GM21528 (cell line): ENCODE results near the gene ITGA1.
A peak's percentile ranks its signal among the peaks of the same experiment; 100 is the strongest.
"Not testable (repeated sequence)": the region's sequence is repeated elsewhere in the genome, so short reads cannot be mapped to it uniquely, and the experiment has no call there.

ENCODE experiments used
- ATAC-seq: cut with Tn5 transposase; IDR thresholded peaks from one replicate; pipeline ENCODE4 v1.9.1; 2021; ENCODE audit warnings: mild to moderate bottlenecking, moderate library complexity; ENCODE audit not compliant: unreplicated experiment, low FRiP score

The ITGA1 gene

DNA sequence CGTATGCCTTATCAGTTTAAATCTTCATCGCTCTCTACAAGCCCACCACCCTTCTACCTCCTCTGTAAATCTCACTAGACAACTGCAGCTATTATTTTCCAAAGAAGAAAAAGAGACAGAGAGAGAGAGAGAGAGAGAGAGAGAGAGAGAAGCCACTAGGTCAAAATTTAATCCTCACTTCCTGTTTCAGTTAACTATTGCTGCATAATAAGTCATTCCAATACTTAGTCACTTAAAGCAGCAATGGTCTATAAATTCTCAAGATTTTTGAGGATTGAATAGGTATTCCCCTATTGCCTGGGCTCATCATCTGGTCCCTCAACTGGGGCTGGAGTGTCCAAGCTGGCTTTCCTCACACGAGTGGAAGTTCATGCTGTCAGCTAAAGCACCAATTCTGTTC is 68.8 kb downstream of the ITGA1 start:
- ATAC-seq, result peak; percentile 79

DNA sequence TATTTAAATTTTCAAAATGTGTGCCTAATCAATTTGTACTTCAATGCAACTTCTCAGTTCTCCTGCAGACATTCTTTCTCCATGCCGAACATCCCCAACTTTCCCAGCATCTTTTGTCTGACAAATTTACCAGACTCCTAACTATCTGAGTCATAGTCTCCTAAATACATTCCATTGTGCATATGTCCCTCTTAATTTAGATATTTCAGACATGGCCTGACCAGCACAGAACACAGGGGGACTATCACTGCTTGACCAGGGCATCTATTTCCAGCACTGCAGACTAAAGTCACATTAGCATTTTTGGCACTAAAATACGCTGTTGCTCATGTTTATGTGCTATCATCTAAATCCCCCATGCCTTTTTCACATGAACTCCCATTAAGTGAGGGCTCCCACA is 71.9 kb downstream of the ITGA1 start:
- ATAC-seq, result no peak

DNA sequence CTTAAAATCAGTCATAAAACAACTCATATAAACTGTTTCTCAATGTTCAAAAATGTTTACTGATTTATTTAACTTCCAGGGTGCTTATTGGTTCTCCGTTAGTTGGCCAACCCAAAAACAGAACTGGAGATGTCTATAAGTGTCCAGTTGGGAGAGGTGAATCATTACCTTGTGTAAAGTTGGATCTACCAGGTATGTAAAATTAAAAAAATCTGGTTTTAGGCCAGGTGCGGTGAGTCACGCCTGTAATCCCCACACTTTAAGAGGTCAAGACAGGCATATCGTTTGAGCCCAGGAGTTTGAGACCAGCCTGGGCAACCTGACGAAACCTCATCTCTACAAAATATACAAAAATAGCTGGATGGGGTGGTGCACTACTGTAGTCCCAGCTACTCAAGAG is 73.7 kb downstream of the ITGA1 start:
- no peak for ATAC-seq

DNA sequence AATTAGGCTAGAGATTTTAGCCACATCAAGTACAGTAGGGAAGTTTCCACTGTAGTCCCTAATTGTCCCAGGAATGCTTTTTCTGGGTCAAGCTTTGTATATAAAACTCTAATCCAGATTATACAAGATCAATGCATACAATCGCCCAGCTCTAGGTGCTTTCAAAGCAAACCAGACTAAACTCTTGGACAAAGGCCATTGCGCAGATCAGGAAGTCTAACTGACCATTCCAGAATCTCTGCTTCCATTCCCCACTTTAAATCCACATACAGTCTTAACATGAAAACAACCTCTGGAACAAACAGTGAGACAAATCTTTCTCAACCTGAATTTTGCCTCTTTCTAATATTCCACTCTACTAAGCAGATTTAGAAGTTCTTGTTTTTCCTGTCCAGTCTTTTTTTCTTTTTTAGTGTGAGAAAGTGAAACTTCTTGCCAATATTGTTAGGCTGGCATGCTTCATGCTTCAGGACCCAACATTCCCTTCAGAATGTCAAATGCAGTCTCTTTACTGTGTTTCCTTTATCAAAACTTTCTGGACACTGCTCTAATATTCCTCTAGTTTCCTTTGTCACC is 76.1 kb downstream of the ITGA1 start:
- ATAC-seq, result no peak

DNA sequence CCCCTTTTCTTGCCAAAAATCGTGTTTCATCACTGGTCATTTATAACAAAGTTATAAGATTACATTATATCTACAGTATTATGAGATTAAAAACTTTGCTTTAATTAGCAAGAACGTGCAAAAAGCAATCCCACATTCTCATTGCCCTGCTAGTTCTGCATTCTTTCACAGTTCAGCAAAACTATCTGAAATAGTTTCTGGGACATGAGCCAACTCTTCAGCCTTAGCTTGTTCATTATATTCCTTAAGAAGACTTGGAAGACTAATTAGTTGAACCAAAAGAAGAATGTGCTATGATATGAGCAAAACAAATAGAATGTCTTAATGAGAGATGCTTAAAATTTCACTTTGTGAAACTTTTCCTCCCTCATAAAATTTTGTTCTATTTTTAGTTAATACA is 76.7 kb downstream of the ITGA1 start:
- no peak for ATAC-seq

DNA sequence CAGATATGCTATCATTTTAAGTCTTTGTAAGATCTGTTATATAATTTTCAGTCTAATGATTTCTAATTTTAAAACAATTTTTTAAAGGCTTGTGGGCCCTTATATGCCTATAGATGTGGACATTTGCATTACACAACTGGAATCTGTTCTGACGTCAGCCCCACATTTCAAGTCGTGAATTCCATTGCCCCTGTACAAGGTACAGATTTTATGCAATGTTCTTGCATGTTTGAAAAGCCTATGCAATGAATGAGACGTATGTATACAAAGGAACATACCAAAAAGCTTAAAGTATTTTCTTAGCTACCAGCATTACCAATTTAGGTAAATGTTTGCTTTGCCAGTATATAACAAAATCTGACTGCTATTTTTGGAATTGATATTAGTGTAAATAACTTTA is 77.2 kb downstream of the ITGA1 start:
- ATAC-seq, result no peak

DNA sequence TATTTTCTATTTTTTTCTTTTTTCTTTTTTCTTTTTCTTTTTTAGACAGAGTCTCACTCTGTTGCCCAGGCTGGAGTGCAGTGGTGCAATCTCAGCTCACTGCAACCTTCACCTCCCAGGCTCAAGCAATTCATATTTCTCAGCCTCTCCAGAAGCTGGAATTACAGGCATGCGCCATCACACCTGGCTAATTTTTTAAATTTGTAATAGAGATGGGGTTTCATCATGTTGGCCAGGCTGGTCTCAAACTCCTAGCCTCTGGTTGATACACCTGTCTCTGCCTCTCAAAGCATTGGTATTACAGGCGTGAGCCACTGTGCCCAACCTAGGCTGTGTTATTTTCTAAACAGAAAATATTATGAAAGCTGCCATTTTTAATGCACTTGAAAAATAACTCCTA is 78.3 kb downstream of the ITGA1 start:
- not testable (repeated sequence) for ATAC-seq

DNA sequence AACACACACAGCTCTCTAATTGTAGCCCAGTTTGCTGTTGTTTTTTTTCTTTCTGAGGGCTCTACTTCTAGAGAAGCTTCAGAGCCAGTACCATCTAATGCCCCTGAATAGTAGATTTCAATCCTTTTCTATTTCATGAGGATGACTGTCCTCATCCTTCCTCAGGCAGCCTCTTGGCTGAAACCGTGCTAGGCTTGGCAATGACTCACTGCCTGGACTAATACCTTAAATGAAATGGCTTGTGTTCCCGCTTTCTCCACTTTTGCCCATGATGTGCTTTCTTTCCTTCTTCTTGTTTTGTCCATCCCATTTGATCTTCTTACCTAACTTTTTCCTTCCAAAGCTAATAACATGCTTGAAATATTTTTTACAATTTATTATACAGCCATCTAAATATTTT is 80.1 kb downstream of the ITGA1 start:
- no peak for ATAC-seq

DNA sequence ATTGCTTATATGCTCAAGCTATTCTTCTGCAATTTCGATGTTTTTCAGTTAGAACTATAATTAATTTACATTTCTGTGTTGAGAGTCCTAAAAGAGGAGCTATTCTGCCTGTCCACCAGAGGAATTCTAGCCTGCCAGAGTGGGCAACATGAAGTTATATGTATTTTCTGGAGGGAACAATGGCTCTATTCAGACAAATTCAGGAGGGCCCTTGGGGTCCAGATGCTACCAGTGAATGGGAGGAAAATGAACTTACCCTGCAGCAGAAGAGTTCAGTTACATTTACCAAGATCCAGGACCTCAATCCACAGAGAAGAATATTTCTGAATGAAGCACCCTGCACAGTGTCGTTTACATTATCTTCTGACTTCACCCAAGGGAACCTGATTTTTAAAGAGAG is 80.7 kb downstream of the ITGA1 start:
- ATAC-seq, result no peak

DNA sequence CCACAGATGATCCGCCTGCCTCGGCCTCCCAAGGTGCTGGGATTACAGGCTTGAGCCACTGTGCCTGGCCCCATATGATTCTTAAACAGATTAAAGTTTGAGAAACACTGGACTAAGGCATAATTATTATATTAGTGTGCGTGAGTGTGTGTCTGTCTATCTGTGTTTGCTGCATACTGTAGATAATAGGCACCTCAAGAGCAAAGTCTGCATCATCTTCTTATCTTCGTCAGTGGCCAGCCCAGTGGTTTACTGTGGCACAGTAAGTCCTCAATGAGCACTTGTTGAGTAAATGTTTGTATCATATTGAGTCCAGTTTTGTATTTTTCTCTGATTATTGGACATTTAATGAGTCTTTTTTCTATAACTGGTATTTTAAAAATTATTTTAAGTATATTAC is 81.7 kb downstream of the ITGA1 start:
- ATAC-seq, result no peak

DNA sequence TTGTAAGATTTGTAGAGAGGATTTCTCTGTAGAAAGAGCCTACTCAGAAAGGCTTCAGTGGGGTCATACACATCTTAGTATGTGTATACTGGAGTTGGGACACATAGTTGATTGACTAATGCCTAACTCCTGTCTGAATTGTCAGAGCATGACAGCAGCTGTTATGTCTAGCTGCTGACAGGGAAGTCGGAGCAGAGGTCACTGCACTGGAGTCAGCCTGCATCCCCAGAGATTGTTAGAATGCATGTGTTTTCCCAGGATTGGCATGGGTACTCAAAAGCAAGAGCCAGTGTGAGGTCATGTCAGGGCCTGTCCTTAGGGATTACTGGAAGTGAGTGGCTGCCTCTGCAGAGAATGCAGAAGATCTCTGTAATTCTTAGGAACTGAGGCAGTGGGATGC is 82.7 kb downstream of the ITGA1 start:
- no peak for ATAC-seq

DNA sequence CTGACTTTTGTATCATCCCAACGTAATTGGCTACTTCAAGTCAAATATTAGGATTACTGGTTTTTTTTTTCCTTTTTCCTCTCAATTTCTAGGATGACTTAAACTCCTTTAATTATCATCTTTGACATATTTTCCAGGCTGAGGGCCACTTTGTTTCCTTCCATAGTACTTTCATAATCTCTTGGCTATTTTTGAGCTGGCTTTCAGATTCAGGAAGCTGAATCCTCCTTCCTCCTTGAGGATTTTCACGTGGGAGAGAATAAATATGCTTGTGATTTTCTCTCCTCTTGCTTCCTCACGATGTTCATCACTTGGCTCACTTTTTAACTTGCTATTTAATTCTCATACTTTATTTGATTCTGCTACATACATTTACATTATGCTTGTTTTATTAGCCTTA is 88.1 kb downstream of the ITGA1 start:
- ATAC-seq, result no peak

DNA sequence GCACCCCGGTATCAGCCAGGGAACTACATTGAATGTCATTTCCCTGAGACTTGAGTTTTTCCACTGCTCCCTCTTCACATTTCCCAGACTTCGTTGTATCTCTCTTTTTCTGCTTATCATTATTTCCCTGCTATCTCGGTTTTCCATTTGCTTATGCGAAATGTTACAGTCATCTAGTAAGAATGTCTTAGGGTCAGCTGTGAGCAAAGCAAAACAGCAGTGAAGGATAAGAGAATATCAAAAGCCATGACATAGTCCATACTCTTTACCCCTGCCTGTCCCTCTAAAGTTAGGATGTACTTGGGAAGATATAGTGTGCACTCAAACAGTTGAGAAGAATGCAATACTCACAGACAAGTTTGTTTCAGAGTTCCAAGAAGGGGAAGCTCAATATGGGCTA is 88.7 kb downstream of the ITGA1 start:
- ATAC-seq, result no peak

DNA sequence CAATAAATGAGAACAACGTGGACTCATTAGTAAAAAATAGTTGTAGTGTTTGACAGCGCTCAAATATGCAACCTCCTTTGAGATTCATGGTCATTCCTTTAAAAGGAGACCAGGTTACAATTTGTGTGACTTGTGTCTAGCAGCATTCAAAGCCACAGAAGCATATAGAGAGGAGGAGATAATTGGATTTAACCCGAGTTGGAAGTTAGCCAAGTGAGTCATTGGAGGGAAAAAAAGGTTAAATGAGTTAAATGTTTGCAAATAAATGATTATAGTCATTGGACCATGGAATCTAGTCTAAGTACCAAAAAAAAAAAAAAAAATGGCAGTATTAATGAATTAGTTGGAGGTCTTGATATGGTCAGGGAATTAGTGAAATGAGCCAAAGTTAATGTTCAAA is 90.9 kb downstream of the ITGA1 start:
- no peak for ATAC-seq

DNA sequence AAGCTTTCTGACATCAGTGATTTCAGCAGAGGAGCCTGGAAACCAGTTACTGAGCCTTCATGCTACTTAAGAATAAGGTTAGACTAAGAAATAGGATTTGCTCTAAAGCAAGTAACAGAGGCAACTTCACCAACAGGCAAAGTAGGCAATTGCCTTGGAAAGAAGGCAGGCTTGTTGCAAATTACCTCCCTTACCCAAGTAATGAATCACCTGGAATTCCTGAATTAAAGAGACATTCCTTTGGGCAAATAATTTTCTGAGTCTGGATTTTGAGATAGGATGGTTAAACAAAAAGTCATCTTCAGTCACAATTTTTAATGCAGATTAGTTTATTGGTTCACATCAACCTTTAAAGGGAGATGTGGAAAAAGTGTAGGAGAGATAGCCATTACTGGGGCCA is 92.8 kb downstream of the ITGA1 start:
- ATAC-seq, result no peak

DNA sequence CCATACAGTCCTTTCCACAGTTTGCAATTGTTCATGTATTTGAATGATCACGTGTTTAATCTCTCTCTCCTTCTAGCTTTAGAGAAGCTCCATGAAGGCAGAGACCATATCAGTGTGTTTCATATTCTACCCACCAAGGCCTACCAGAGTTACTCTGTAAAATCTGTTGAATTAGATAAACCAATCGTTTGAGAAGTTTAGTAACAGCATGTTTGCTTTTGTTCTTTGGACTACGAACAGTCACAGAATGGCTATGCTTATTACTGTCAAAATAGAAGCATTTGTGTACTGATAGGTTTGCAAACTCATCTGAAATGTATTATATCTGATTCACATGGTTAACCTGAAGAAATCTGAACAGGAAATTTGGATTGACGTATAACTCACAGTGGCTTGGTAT is 93.8 kb downstream of the ITGA1 start:
- no peak for ATAC-seq

DNA sequence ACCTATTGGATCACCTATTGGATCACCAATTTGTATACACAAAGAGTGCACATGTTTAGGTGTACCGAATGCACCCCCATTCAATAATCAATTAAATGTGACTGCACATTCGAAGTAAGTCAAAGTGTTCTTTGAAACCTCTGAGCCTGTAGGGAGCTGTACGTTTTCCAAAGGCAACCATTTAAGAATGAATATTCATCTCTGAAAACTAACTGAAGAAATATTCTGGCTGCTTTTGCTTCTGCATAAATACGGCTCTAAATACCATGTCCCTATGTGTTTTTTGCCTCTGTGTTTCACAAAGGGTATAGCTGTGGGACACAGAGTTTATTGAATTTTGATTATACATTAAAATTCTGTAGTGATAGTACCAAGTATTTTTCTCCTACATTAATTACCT is 95.4 kb downstream of the ITGA1 start:
- ATAC-seq, result no peak

DNA sequence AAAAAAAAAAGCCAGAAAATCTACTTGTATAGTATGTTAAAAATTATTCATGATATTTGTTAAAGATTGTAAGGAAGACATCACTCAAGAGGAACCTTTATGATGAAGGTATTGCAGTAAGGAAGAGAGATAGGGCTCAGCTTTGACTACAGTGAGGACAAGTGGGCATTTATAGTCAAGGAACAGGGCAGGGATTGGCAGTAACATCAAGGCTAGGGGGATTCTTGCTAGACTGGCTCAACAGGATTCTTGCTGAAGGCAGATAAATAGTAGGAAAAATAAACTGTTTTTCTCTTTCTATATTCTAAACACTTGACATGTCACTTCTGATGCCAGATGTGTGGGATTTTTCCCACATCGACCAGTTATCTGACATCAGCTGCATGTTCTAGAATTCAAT is 96.7 kb downstream of the ITGA1 start:
- ATAC-seq, result no peak

DNA sequence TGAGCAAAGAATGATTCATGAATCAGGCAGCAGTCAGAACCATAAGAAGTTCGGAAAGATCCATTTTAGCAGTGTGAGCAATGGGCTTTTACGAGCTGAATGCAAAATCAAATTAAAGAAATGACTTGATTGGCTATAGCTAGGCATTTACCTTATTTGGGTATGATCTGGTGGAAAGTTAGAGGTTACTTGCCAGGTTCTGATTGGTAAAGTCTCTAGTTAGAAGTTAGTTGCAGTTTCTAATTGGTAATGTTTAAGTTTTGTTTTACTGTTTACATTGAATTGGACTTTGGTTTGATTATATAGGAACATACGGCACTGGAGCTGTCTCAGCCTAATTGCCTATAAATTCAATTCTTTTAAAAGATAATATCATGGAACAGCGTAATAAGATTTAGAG is 97.9 kb downstream of the ITGA1 start:
- no peak for ATAC-seq

DNA sequence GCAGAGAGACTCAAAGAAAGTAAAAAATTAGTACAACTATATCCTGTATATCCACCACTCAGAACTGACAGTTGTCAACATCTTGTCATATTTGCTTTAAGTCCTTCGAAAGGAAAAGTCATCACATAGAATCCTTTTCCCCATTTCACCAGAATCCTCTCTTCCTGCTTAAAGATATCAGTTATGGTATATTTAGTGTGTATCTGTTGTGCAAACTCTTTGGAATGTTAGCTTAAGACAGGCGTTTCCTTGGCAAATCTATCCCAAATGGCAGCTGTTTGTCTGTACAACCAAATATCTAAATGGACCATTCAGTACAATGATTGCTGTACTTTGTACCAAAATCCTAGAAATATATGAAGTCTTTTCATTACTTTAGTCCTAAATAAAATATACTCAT is 98.5 kb downstream of the ITGA1 start:
- no peak for ATAC-seq

DNA sequence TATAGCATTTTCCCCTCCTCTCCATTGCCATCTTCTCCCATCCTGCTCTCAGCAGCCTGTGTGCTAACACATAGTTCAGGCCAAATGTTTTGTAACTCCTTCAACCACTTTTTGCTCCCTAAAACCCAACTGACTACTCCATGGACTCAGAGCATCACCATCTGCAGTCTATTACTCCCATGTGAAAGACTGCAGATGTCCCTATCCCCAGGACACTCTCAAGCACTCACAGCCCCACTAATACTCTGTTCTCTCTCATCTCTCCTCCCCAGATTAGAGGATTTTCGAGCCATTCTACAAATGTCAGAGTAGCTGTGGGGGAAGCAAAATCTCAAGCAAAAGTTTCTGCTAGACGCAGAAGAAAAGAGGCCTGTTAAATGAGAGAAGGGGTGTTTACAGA is 99.3 kb downstream of the ITGA1 start:
- ATAC-seq, result no peak

DNA sequence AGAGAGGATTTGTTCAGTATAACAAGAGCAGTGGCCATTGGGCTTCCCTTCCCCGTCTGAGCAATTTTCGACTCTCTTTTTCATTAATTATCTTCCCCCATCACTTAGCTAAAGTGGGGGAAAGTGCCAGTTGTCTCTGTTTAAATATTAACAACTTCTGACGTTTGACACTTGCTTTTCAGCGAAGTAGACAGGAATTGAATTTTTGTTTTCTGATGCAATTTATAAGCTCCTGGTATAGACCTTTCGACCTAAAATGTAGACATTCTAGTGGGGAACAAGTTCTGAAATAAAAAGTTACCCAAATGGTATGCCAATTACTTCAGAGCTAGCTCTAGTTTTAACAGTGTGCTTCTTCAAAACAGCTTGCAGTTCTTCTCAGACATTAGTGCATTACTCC is 100.6 kb downstream of the ITGA1 start:
- ATAC-seq, result no peak

DNA sequence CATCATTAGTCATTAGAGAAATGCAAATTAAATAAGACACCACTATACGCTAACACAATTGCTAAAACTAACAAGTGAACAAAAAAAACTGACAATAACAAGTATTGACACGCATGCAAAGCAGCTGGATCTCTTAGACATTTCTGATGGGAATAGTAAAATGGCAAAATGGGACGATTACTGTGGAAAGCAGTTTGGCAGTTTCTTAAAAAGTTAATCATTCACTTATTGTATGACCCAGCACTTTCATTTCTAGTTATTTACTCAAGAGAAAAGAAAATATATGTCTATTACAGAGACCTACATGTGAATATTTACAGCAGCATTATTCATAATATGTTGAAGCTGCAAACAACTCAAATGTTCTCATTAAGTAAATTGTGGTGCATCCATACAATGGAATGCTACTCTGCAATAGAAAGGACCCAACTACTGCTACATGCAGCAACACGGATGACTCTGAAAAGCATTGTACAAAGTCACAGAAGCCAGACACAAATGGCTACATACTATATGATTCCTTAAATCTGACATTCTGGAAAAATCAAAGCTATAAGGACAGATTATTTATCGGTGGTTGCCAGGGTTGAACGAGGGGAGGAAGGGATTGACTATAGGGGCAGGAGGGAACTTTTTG is 104.6 kb downstream of the ITGA1 start:
- no peak for ATAC-seq
